ENCODE data around the gene MUCL3.
A peak's percentile ranks its signal among the peaks of the same experiment; 100 is the strongest.

The MUCL3 gene

GRCh38 chr6:30979141-30979540, 38.4 kb downstream of the MUCL3 start:
- no peak overlapping the region for H3K4me3 ChIP-seq (ENCODE audit: low read length)
- peak; percentile 35 for DNase-seq (ENCODE audit: low read depth)
- no peak for TF ChIP-seq CTCF (conservative IDR thresholded peaks at IDR 0.05; ENCODE audit: low read length)

- no peak for DNase-seq (ENCODE audit: low read depth)
- no peak for TF ChIP-seq CTCF (conservative IDR thresholded peaks at IDR 0.05; ENCODE audit: low read length)
- no peak overlapping the region for H3K4me3 ChIP-seq (ENCODE audit: low read length)
Observed at GRCh38 chr6:30979690-30980089, 38.9 kb downstream of the MUCL3 start.

- peak; percentile 78 for DNase-seq (ENCODE audit: low read depth)
- peak overlapping the region; percentile 34 for H3K4me3 ChIP-seq (ENCODE audit: low read length)
- TF ChIP-seq CTCF (conservative IDR thresholded peaks at IDR 0.05; ENCODE audit: low read length): peak; percentile 45
Observed at GRCh38 chr6:30981942-30982772, 41.4 kb downstream of the MUCL3 start.

- no peak for DNase-seq (ENCODE audit: low read depth)
- no peak within 1 kb of the TSS for H3K4me3 ChIP-seq (ENCODE audit: low read length)
- TF ChIP-seq CTCF (conservative IDR thresholded peaks at IDR 0.05; ENCODE audit: low read length): no peak
Observed at GRCh38 chr6:30983439-30983838, 42.7 kb downstream of the MUCL3 start, which contains the start of gene MUC21. Gene MUC21 (plus strand): TSS chr6:30983718. CDS start chr6:30983959, 241 bp downstream.

GRCh38 chr6:30985490-30985889, 44.7 kb downstream of the MUCL3 start:
- no peak for TF ChIP-seq CTCF (conservative IDR thresholded peaks at IDR 0.05; ENCODE audit: low read length)
- no peak overlapping the region for H3K4me3 ChIP-seq (ENCODE audit: low read length)
- peak; percentile 4 for DNase-seq (ENCODE audit: low read depth)

- H3K4me3 ChIP-seq (ENCODE audit: low read length): no peak overlapping the region
- no peak for TF ChIP-seq CTCF (conservative IDR thresholded peaks at IDR 0.05; ENCODE audit: low read length)
- no peak for DNase-seq (ENCODE audit: low read depth)
Observed at GRCh38 chr6:30987304-30987703, 46.5 kb downstream of the MUCL3 start.

- no peak overlapping the region for H3K4me3 ChIP-seq (ENCODE audit: low read length)
- TF ChIP-seq CTCF (conservative IDR thresholded peaks at IDR 0.05; ENCODE audit: low read length): no peak
- no peak for DNase-seq (ENCODE audit: low read depth)
Observed at GRCh38 chr6:30988209-30988825, 47.5 kb downstream of the MUCL3 start.
